Activated CD8-positive, alpha-beta memory T cell treated with anti-CD3 and anti-CD28 coated beads, Interleukin-2, amount 50 U/mL, for 1 hour (primary cell): Measurements from ENCODE around the gene A3GALT2.

ENCODE experiments used
- DNase-seq: peaks from one replicate; pipeline ENCODE4 v3.0.0-alpha.2; 2020; ENCODE audit errors: extremely low read depth

Gene A3GALT2

DNA sequence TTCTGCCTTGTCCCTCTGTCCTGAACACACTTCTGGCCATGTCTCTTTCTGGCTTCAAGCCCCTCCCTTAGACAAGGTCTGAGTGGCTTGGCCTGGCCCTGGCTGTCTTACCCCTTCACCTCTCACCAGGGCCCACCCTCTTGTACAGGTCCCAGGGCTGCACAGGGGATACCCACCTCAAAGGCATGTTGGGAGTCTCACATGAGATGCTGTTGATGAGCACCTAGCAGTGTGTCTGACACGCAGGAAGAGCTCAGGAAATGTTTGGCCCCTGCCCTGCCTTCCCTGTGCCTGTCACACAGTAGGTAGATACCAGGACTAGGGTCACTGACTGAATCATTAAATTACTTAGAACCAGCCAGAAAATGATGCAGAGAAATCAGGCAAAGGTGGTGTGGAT is 48.0 kb downstream of the A3GALT2 start:
- no peak for DNase-seq

DNA sequence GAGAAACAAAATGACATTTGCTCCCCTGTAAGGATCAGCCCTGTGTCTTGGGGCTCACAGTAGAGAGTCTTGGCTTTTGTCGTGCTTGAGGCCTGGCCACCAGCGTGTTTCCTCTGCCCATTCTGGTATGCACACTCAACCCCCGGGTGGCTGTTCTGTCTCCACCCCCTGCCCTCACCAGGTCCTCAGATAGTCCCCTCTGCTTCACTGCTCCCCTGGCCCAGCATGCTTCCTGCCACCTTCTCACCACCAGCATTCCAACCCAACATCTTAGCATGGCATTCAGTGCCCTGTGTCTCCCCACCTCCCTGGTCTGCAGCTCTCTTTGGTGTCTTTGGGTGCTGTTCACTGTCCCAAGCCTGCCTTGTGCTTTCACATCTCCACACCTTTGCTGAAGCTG is 48.4 kb downstream of the A3GALT2 start:
- no peak for DNase-seq

DNA sequence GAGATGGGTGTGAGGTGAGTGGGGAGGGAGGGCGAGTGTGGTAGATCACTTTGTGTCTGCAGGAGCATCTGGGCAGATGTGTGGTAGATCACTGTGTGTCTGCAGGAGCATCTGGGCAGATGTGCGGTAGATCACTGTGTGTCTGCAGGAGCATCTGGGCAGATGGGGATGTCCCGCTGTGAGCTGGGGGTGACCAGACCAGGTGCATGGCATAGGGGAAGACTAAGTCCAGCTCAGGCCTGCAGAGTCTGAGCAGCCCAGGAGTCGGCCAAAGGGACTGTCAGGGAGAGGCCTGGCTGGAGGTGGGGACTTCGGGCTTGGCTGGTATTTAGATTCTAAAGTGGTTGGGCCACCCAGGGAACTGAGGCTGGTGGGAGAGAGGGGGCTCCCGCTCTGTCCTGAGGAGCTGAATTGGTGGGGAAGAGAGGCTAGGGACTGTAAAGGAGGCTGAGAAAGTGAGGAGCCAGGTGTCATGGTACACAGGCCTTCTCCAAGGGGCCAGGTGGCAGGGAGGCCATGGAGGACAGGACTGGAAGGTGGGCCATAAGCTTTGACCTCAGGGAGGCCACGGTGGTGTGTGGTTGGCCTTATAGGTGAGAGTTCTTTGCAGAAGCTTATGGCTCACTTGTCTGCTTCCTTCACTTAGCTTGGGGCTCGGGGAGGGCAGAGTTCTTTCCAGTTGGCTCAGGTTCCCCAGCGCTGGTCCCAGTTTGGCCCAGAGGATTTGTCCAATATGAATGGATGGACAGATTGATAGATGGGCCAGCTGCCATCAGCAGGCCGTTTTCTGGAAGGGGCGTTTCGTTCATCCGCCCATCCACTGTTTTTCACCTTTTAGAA is 49.0 kb downstream of the A3GALT2 start:
- no peak for DNase-seq

DNA sequence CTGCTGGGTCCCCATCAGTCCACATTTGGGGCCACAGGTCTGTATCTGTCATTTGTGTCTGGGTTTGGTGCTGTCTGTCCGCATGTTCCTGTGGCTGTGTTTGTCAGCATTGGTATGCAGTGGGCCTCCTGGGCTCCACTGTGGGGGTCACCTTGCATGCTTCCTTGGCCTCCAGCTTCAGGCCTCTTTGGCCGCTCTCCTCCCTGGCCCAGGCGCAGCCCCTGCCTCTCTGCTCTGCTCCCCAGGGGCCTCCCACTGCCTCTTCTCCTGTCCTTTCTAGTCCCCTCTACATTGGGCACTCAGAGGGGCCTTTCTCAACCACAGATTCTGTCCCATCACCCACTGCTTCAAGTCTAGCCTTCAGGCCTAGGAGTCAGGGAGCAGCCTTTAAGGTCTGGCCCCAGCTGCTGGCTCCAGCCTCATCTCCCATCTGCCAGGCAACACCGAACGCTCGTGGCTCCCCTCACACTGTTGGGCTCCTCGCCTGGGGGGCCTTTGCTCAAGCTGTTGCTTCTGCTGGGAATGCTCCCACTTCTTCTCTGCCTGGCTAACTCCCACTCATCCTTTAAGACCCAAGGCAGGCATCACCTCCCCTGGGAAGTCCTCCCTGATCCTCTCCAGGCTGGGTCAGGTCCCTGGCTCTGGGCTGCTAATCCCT is 50.0 kb downstream of the A3GALT2 start:
- DNase-seq: no peak

DNA sequence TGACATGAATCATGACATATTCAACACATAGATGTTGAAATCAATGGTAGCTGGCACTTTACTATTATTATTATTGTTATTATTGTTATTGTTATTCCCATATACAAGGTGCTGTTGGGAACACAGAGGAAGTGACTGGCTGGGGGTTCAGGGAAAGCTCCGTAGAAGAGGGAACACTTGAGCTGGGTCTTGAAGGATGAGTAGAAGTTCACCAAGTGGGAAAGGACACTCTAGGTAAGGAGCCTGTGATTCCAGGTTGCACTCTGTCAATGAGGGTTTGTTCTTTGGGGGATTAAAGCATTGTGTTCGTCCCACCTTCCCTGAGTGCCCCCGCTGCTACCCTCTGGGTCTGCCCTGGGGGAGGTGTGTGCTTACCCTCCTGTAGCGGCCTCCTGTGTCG is 50.5 kb downstream of the A3GALT2 start:
- no peak for DNase-seq

DNA sequence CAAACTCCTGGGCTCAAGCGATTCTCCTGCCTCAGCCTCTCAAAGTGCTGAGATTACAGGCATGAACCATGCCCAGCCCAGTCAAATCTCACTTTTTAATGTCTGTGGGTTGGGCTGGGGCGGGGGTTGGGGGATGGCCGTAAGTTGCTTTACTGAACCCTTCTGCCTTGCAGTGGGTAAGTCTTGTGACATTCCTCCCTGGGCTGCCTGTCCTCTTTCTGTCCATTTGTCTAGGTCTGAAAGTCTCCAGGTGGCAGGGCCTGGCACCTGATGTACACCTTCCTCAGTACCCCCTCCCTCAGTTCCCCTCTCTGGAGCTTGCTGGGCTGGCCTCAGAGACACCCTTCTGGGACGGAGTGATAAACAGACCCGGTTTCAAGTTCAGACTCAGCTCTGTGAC is 51.3 kb downstream of the A3GALT2 start:
- no peak for DNase-seq

DNA sequence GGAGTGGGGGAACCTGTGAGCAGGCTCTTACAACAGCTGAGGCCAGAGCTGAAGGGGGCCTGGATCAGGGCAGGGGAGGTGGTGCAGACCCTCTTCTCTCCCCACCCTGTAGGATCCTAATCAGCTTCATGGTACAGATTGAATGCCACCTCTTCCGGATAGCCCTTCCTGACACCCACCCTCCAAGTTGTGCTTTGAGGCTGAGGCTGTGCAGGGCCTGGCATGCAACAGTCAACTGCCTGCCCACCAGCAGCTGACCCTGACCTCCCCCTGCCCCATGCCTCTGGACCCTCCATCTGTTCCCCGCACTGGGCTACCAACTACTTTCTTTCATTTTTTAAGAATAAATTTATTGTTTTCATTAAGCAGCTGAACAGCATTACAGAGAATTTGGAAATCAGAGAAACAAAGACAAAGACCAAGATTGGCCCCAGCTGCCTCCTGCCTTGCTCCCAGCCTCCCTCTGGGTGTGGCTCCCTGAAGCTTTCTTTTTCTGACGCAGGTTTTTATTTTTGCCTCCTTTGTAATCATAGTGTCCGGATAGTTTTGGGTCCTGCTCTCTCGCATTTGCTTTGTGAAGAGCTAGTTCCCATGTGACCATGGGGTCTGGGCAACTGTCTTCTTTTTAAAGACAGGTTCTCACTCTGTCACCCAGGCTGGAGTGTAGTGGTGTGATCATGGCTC is 51.8 kb downstream of the A3GALT2 start:
- no peak for DNase-seq

DNA sequence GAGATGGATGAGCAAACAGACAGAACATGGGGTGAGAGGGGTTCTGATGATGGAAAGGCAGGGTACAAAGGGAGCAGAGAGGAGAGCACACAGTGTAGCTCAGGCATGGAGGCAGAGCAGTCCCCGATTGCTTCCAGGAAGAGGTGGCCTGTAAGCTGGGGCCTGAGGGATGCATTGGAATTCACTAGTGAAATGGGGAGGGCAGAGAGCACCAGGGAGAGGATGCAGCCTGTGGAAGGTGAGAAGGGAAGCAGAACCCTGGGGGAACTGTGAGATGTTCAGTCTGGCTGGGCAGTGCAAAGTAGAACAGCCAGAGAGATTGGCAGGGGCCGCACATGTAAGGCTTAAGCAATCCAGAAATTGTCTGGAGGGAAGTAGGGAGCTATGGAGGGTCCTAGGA is 52.4 kb downstream of the A3GALT2 start:
- no peak for DNase-seq

DNA sequence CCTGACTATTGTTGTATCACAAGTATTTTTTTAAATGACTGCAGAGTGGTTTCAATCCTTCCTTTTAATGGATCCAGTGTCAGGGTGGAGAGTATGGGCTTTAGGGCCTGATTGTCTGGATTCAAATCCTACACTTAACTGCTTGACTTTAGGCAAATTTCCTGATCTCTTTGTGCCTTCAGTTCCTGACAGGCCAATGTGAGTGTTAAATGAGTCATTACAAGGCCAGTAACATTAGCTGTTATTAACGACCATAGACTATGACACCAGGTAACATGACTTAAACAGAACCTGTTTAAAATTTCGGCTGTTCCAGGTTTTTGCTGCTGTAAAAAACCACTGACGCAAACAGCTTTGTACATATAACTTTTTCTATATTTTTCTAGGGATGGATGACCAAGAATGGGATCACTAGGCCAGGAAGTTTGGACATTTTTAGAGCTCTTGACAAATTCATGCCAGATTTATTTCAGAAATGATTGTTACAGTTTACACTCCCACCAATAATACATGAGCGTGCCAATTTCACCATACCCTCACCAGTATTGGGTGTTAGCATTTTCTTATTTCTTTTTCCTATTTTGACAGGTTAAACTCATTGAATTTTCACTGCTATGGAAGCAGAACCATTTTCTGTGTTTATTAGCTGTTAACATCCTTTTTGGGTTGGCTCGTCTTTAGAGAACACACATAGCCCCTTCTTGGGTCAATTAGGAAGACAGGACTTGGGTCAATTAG is 53.3 kb downstream of the A3GALT2 start:
- no peak for DNase-seq

DNA sequence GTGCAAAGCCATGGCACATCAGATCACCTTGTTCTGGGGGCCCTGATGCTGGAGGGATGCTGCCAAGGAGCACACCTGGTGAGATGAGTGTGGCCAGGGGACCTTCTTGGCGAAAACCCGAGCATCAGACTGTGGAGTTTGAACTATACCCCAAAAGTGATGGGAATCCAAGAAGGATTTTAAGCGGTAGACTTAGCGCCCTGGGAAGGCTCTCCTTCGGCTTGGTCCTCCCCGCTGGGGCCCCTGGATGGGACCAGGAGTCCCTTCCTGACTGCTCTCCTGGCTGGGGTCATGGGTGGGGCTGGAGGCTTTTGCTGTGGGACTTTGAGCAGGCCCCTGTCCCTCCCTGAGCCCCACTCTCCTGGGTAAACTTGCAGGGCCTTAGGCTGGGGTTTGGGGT is 54.1 kb downstream of the A3GALT2 start:
- no peak for DNase-seq

DNA sequence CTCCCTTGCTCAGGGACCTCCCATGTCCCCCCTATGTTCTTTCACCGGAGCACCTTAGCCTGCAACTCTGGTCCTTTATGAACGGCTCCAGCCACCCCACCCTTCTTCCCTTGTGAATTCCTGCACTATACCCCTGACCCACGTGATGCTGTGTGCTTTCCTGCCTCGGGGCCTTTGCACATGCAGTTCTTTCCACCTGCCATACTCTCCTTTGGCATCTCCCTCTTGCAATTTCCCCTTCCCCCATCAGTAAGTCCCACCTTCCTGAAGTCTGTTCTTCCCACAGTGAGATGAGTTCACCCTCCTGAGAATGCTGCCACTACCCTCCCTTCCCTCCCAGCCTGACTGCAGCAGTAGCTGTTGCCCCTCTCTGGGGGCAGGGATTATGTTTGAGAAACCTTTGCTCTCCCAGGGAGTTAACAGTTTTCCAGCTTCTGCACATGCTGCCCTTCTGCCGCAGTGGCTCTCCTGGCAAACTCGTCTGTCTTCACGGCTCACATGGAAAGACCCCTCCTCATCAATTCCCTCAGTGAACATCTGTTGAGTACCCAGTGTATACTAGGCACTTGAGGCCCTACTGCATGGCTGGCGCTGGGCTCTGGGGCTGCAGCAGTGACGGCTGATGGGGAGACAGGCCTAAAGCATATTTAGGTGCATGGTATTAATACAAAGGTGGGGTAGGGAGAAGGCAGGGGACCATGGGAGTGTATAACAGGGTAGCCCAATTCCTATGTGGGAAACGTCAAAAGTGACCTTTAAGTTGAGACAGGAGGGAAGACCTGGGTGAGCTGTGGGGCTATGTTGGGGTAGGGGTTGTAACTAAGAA is 54.9 kb downstream of the A3GALT2 start:
- no peak for DNase-seq

DNA sequence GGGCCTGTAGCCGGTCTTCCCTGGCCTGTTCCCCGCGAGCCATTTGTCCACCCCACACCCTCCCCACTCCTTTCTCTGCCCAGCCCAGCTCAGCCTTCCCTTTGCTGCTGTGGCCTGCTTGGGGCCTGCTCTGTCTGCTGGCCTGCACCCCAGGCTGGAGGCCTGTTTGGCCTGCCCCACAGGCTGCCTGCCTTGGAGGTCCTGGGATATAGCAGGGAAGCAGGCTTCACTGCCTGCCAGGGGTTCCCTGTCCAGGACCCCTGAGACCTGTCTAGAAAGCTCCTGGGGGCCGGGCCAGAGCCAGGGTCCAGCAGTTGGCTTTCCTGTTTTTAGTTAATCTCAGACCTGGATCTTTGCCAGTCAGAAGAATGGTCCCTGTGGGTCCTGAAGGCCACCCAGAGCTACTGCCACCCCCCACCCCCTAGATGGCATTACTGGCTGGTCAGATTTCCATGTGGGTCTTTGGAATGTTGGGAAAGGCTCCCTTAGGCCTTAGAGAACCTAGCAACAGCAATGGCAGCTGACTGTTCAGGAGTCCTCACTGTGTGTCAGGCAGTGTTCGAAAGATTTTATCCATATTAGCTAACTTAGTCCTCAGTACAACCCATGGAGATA is 56.9 kb downstream of the A3GALT2 start:
- DNase-seq: no peak

DNA sequence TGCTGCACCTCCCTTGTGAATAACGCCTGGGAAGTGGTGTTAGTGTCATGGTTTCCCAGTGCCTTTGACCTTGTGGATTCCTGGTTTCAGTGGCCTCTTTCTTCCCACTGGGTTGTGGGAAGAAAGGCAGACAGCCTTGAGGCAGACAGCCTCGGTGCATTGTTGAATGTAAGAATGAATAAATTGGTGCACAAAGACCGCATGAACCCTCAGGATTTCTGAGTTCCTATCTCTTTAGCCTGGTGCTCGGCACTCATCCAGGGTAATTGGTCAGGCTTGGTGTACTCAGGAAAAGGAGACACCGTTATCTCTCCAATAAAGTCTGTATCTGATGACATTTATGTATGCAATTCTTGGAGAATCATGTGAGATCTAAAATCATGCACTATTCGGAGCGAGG is 59.6 kb downstream of the A3GALT2 start:
- no peak for DNase-seq

DNA sequence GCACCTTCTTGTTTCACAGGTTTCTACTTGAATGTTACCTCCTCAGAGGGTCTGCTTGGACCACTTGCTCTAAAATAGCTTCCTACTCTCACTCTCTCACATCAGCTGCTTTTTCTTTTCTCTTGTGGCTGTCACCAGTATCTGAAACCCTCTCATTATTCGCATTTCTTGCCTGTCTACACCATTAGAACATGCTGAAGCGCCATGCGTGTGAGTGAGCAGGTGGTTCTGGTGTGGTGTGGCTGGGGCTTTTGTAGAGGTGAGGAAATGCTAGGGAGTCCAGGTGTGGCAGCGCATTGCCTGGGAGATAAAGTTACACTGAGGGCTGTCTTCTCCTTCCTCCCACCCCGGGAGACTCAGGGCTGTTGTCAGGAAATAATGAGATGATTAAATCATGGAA is 60.5 kb downstream of the A3GALT2 start:
- no peak for DNase-seq

DNA sequence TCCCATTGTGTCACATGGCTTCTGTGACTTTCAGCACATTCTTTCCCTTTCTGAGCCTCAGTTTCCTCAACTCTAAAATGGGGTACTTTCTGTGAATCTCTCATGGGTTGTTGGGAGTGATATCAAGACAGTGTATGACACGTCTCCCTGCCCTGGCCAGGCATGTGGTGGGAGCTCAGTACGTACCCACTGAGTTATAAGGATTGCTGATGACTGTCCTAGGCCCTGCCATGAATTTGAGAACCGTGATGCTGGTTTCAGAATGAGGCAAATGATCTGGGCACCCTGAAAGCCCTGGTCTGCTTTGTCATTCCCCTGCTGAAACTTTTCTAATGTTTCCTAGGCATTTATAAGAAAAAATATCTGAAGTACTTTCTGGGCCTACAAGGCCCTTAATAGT is 61.0 kb downstream of the A3GALT2 start:
- DNase-seq: no peak

DNA sequence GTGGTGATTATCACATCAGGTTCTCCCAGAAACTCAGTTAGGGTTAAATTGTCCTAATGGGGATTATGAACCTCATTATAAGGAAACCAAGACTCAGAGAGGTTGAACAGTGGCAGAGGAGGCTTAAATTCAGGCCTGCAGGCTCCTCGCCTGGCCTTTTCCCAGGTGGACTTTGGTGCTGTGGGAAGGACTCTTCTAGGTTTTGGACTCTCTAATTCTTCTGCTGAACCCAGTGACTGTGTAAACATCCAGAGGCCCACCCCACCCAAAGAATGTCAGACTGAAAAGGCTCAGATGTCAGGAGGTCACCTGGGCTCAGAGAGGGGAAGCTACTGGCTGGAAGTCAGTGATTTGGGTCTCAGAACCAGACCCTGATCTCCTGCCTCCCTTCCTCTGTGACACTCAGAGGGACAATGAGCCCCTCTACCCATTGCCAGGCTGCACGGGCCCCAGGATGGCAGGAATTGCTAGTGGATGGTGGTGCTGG is 62.1 kb downstream of the A3GALT2 start:
- DNase-seq: no peak

DNA sequence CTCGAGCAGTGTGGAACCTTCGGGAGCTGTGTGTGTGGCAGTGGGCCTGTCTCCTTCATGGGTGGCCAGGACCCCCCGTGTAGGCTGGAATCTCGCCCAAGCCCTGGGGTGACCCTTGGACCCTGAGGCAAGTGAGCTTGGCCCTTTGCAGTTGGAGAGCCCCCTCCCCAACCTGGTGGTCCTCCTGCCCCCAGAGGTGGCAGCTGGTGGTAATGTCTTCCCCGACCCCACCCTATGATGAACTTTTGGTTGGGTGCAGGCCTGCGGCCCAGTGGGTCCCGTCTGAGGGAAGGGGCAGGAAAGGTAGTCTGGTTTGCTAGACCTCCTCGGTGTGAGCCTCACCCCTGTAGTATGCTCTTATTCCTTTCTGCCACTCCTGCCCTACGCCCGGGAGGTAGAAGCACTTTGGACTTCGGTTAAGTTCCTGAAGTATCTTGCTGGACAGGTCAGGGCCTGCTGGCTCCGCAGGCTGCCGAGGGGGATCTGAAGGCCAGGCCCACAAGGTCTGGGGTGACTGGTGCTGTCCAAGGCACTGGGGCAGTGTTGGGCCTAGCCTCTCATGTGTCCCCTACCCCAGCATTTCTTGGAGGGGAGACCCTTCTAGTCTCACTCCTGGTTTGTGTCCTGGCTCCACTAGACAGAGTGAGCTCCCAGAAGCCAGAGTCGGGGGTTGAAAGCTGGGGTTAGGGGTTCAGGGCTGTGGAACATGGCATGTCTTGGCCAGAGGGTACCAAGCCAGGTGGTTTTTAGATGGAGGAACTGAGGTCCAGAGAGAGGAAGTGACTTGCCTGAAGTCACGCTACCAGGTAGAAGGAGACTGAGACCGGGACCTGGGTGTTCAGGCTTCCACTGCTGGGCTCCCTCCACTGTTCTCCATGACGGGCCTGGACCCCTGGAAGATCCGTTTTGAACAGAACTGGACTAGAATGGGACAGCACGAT is 62.9 kb downstream of the A3GALT2 start:
- DNase-seq: no peak

DNA sequence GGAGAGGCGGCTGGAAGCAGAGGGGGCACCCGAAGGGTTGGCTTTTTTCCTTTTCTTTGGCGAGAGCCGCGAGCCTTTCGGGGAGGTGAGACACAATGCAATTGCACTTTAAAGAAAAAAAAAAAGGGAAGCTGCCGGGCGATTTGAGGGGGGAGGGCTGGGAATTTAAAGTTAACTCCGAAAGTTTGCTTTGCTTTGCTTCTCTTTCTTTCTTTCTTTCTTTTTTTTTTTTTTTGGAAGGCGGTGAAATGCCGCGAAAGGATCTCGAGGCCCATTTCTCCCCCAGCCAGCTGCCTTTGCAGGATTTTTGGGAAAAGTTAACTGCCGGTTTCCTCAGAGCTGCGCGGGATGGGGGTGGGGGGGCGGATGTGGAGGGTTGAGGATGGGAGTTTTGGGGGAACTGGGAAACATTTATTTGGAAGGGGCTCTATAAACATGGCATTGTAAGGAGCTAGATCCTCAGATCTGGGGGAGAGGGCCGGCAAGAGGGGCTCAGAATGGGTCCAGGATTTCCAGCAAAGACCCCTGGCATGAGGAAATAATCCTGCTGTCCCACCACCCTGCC is 63.6 kb downstream of the A3GALT2 start:
- DNase-seq: no peak
